ENCODE measurements around the gene BRSK2. TPM values are rescaled to one million over a fixed set of nuclear protein-coding genes. Genes with fewer than 3 reads are reported as not detected.

Gene BRSK2
- total RNA-seq, 1 donor from 2014 or later = 0.59 TPM

DNA sequence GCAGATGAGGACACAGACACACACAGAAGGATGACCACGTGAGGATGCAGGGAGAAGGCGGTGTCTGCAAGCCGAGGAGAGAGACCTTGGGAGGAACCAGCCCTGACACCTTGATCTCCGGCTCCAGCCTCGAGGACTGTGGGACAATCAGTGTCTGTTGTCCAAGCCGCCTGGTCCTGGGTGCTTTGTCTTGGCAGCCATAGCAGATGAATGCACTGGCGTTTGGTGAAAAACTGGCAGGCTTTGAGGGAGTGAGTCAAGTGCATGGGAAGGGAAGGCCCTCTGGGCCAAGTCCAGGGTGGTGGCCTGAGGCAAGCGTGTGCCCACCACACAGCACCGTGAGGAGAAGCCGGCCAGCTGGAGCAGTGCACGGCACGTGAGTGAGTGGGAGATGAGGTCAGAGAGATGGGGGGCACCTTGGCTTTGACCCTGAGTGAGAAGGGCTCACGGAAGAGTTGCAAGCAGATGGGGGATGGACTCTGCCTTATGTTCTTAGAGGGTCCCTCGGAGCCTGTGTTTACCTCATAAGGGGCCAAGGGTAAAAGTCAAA is 12.4 kb upstream of the BRSK2 start:
- DNase-seq = no peak

DNA sequence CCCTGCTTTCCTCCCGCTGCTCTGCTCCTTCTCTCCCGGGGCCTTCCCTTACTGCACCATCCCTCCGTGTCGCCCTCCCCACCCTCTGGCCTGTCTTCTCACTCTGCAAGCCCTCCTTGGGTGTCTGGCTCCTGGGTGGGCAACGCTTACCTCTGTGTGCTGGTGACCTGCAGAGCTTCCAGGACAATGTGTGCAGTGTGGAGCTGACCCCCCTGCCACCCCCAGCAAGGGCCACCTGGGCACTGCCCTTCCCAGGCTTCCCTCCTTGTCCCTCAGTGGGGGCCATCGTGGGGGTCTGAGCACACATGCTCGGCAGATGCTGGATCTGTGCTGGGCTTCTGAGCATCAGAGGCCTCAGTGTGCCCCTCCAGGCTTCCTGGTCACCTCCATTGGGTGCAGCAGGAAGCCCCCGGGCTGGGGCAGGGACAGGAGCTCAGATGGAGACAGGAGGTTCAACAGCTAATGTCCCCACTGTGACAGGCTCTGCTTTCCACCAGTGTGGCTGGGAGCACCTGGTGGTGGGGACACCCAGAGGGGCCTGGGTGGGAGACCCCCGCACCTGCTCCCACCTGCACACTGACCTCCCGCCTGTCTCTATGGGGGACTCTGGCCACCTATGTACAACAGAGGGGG is 7.8 kb upstream of the BRSK2 start:
- no peak for DNase-seq

DNA sequence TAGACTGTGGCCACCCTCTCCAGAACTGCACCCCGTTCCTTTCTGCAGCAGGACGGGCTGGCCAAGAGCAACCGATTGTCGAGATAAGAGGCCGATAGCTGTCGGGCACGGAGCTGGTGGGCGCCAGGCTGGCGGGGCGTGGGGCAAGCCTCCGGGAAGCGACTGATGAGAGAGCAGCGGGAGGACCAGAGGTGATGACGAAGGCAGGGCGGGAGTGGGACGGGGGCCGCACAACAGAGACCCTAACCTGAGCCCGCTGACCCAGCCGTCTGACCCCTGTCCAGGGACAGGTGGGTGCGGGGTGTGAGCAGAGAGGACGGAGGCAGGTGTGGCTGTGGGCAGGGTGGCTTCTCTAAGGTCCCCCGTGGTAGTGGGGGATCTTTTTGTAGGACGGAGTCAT is 7.3 kb upstream of the BRSK2 start:
- DNase-seq = no peak

DNA sequence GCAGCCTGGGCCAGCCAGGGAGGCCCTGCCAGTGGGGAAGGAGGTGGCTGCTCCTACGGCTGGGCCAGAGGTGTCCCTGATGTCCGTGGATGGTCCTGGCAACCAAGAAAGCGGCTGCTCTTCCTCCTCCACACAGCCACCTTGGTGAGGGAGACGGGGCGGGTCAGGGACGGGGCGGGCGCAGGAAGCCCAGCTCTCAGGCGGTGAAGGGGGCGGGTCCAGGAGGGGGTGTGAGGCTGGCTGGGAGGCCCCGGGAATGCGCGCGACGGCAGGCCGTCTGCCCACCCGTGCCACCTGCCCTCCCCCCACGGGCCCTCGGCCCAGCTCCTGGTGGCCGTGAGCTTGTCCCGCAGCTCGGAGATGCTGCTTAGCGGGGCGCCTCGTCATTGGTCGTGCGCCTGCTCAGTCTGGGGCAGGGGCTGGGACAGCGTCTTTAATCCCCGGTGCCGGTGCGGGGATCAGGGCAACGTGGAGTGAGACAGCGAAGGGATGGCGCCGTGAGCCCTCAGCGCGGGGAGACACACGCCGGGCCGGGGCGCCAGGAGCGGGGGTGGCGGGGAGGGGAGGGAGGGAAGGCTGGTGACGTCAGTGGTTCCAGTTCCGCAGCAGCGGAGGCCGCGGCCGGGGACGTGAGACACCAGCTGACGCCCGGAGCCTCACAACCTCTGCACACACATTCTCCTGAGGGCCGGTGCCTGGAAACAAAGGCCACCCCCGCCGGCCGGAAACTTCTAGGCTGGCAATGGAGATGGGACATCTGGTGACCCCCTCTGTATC is 6.7 kb upstream of the BRSK2 start:
- DNase-seq = peak; percentile 64

DNA sequence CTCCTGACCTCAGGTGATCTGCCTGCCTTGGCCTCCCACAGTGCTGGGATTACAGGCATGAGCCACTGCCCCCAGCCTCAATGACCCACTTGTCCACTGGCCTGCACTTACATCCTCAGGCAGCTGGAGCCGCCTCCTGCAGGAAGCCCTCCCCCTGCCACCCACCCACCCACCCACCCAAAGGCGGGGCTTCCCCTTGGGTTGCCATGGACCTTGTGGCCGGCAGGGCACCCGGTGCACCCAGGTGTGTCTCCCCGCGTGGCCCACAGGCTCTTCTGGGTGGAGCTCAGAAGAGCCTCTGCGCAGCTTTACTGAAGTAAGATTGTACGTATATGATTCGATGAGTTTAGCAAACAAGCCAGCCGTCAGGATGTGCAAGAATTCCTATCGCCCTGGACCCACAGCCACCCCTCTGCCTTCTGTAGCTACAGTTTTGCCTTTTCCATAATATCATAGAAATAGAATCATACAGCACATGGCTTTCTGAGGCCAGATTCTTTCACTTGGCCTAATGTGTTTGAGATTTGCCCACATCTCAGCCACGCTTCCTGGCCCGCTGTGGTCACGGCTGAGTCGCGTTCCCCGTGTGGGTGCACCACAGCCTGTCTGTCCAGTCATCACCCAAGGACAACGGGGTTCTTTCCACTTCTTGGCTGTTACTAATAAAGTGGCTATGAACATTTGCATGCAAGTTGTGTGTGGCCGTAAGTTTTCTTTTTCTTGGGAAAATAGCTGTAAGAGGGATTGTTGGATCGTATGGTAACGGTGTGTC is 5.3 kb upstream of the BRSK2 start:
- no peak for DNase-seq

DNA sequence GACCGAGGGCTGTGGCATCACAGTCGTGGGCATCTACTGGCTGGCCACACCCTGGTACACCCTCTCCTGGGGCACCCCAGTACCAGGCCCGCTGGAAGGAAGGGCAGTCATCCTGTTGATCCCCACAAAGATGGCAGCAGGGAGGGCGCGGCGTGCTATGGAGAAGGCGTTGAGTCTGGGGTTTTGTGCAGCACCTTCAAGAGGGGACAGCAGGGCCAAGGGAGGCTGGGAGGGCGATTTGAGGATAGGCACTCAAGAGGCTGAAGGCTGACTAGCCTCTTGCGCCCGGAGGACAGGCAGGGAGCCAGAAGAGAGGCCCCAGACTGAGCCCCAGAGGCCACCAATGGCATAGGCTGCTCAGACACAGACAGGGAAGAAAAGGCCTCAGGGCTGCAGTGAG is 2.2 kb upstream of the BRSK2 start:
- DNase-seq = no peak

DNA sequence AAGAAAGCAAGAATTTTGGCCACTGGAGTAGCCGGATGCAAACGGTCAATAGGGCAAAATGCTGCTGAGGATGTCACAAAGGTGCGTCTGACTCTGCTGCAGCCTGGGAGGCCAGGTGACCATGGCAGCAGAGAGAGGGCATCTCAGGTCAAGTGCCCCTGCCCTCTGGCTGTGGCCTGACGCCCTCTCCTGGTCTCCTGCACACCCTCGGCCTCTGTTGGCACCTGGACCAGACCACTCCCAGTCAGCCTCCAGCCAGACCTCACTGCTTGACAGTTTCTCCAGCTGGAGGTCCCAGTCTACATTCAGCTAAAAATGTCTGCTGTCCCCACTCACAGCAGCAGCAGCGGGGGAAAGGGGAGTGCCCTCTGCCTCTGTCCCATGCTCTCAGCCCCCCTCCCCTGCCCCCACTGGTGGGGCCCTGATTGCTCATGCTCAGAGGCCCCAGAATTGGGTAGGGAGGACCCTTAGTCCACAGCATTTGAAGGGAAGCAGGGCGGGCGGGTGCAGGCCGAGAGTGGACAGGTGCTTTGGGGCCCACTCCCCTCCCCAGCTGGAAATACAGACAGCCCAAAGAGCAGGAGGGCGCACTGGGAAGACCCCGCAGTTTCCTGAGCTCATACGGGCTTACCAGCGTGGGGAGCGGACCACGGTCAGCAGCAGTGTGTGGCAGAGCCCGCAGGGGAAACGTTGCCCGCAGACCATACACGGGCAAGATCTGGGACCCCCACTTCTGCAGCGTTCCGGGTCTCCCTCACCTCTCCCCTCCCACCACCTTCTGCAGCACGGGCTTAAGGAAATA is 1.6 kb upstream of the BRSK2 start:
- no peak for DNase-seq

DNA sequence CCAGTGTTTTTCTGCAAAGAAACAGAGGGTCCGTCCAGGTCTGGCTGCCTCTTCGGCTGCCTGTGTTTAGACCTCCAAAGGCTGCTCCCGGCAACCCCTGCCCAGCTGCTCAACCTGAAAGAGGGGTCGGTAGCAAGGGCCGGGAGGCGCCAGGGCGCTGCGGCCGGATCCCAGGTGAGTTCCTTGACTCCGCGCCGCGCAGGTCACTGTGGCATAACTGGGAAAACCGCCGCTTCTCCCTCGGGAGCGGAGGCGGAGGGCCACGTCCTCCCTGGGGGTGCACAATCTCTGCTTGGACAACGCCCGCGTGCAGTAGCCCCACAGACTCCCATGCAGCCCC is 1.0 kb upstream of the BRSK2 start:
- no peak for DNase-seq

DNA sequence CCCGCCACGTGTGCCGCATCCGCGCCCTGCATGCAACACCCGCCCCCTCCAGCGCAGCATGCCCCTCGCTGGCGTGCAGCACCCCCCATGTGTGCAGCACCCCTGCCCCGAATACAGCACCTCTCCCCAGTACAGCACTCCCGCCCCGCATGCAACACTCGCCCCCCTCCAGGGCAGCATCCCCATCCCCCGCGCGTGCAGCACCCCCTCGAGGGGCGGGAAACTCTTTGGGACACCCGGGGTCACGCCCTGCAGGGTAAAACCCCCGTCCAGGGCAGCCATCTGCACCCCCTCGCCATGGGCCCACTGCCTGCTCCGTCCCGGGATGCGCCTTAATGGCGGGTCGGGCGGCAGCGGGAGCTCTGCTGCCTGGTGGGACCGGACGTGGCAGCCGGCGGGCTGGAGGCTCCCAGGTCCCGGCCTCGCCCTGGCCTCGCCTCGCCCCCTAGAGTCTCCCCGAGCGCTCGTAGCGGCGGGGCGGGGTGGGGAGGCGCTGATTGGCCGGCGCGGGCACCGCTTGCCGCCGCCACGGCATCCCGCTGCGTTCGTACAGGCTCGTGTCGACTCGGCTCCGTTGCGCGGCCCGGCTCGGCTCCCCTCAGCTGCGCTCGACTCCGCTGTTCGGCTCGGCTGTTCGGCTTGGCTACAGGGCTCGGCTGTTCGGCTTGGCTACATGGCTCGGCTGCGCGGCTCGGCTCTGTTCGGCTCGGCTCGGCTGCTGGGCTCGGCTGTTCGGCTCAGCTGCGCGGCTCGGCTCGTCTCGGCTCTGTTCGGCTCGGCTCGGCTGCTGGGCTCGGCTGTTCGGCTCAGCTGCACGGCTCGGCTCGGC is 417 bp upstream of the BRSK2 start:
- peak; percentile 96 for DNase-seq

DNA sequence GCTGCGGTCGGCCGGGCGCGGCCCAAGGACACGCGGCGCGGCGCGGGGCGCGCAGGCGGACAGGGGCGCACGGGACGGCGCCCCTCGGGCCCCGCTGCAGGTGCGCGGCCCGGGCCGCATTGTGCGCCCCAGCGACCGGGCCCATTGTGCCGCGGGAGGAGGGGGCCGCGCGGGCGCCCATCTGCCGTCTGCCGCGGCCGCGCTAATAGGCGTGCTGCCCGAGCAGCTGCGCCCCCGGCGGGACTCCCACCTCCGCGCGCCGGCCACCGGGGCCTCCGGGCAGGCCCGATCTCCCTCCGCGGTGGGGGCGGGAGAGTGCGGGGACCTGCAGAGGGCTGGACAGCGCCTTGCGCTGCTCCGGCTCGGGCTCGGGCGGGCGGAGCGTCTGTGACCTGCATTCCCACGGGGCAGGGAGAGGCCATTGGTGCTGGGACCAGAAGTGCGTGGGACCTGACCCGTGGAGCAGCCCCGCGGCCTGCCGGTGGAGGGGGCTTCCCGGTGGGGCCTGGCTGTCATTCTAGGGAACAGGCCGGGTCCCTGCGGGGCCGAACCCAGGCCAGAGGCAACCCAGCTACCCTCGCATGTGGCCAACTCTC is 933 bp downstream of the BRSK2 start:
- no peak for DNase-seq

DNA sequence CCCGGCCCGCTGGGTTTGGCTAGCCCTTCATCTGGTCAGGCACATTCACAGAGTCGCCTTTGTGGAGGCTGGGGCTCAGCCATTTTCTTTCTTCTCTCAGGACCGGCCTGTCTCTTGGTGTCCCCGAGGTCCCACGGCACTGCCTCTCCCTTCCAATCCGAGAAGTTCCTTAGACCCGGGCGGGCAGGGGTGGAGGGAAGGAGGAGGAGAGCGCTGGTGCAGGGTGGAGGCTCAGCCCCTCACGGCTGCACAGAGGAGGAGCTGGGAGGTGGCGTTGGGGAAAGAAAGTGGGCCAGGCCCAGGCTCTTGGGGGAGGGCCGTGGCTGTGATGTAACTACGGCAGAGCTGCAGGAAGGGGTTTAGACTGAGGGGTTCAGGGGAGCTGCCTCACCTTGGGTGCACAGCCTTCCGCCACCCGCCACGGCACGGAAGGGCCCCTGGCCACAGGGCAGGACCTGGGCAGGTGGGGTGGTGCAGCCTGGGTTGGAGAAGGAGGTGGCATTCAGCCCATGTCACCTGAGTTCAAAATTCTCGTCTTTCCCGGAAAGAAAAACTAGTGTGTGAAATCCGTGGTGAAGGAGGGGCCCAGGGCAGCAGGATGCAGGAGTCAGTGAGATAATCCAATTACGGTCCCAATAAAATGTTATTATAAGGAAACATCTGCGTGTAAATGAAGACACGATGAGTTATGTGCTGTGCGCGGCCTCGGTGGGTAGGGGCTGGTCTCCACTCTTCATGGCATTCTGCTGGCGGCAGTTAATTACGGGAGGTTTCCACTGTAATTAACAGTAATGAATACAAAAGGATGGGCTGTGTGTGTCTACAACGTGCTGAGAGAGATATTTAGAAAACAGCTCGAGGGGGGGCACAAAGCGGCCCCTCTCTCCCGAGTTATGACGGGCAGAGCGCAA is 1.7 kb downstream of the BRSK2 start:
- DNase-seq = no peak

DNA sequence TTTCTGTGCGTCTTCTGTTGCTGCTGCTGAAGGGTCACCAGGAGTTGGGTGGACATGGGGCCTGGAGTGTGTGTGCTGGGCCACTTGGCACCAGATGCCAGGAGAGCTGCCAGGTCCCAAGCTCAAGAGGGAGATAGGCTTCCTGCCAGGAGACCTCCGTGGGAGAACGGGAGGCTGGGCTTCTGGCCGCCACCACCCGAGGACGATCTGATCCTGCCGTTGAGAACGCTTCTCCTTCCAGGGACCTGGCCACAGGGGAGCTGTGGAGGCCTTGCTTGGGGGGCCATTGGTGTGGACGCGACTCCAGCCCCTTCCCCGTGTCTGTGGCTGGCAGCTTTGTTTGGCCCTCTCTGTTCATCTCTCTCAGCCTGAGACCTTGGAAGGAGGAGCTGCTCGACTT is 2.4 kb downstream of the BRSK2 start:
- no peak for DNase-seq

DNA sequence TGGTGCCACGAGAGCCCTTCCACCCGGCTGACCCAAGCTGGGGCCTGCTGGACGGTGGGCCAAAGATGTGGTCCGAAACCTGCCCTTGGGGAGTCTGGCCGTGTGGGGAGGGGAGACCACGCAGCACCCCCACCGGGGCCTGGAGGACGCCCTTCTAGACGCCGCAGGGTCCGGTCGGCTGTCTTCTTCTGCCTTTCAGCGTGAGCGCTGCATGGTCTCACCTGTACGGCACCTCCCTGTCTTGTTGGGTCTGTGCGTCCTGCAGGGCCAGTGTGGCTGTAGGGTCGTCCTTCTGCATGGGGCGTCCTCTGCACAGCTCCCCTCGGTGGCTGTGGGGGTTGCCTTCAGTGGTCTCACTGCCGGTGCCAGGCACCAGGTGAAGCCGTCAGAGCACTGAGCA is 2.8 kb downstream of the BRSK2 start:
- DNase-seq = no peak

DNA sequence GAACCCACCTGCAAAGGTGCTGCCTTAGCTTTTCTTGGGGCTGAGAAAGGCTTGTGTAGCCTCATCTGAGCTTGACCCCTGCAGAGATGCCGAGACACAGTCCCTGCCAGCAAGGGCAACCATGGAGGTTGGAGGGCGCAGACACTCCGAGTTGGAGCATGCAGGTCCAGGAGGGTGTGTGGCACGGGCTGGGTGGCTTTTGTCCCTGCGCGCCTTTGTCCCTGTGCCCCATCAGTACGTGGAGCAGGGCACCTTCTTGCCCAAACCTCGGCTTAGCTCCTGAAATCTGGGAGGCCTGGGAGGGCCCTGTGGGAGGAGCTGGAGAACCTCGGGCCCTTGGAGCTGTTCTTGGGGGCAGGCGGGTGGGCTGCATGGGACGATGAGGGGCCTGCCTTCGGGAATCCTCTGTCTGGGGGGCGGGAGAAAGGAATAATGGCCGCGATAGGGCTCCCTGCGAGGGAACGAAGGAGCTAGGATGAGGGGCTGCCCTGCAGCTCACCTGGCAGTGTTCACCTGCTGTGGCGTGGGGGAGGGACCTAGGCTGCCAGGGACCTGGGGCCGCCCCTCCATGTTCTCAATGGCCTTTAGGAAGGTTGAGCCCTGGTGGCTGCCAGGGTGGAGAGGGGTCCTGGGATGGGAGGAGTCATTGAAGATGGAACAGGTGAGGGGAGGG is 3.4 kb downstream of the BRSK2 start:
- no peak for DNase-seq

DNA sequence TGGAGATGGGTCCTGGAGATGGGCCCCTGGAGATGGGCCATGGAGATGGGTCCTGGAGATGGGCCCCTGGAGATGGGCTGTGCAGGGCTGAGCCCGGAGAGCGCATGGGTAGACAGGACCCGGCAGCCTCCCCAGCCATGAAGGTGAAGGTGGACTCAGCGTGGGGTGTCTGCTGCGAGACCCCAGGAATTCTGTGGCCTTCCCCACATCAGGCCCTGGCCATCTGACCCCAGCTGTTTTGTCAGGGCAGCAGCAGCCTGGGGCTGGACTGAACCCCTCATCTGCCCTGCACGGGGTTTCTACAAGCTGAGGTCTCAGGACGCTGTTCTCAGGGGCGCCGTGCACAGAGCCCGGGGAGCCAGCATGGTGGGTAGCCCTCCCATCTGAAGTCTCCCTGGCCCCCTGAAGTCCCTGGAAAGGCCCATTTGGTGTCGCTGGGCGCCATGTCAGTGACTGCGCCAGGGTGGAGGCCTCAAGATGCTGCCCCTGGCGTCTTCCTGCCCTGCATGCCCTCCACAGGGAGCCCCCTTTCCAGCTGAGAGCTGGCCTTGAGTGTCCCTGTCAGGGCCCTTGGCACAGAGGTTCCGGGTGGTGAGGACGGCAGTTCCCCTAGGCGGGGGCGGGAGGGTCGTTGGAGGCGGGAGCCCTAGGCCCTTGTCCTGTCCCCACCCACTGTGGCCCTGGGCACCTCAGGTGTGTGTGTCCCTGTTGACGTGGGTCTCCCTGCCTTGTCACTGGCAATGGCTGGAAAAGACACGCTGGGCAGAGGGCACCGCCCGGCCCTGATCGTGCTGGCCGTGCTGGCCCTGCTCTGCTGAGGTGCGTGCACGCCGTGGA is 5.4 kb downstream of the BRSK2 start:
- DNase-seq = no peak

DNA sequence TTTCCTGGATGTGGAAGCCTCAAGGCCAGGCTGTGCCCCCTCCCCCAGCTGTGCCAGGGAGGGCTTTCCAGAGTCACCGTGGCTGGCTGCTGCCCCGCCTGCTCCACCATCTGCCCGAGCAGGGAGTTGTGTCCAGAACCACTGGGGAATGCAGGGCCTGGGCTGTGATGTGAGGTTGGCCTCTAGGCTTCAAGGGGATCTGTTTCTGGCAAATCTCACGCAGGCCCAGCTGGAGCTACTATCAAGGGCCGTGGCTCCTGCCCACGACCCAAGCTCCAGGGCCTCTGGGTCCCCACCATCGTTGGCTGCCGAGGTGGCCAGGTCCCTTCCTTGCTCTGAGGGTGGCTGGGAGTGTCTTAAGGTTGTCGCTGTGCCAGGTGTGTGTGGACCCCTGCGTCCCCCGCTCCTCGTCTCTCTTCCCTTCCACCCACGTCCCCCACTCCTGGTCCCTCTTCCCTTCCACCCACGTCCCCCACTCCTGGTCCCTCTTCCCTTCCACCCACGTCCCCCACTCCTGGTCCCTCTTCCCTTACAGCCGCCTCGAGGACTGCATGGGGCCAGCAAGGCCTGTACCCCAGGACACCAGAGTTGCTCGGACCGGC is 6.1 kb downstream of the BRSK2 start:
- no peak for DNase-seq

DNA sequence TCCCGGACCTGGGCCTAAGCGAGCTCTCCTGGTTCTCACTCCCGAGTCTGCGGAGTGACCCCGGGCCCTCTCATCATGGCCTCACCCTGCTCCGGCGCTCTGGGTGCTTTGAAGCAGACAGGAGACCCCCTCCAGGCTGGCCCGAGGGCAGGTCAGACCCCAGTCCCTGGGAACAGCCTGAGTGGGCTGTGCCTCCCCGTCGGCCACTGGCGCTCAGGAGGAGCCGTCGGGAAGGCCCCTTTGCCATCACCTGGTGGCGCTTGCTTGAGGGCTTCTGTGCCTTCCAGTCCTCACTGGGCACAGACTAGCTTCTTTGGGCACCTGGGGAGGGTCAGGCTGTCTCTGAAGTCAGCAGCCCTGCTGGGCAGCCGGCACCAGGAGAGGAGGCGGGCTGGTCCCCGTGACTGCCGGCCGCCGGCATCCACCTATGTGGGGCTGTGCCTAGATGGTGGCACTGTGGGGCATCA is 6.7 kb downstream of the BRSK2 start:
- DNase-seq = no peak
